HG02885 (cell line): ENCODE measurements around the gene FNDC3B.

Experiments
- ATAC-seq: cut with Tn5 transposase; IDR thresholded peaks from one replicate; pipeline ENCODE4 v1.9.1; 2021; ENCODE audit warnings: mild to moderate bottlenecking; ENCODE audit not compliant: unreplicated experiment, poor library complexity

The FNDC3B gene

GRCh38 chr3:172293093-172293492 is 253.7 kb downstream of the FNDC3B start:
- no peak for ATAC-seq

GRCh38 chr3:172294223-172294806 is 254.9 kb downstream of the FNDC3B start:
- no peak for ATAC-seq

GRCh38 chr3:172296248-172296974 is 257.0 kb downstream of the FNDC3B start:
- ATAC-seq, result no peak

- no peak for ATAC-seq
These were observed 257.6 kb downstream of the FNDC3B start for GRCh38 chr3:172296975-172297332.

- no peak for ATAC-seq
These were observed 258.9 kb downstream of the FNDC3B start for GRCh38 chr3:172298247-172298646.

GRCh38 chr3:172300187-172300586 is 260.8 kb downstream of the FNDC3B start:
- no peak for ATAC-seq

GRCh38 chr3:172300862-172301261 is 261.5 kb downstream of the FNDC3B start:
- ATAC-seq, result no peak

- no peak for ATAC-seq
These were observed 262.8 kb downstream of the FNDC3B start for GRCh38 chr3:172302203-172302602.

- no peak for ATAC-seq
These were observed 263.8 kb downstream of the FNDC3B start for GRCh38 chr3:172303181-172303580.

GRCh38 chr3:172303941-172304558 is 264.7 kb downstream of the FNDC3B start:
- no peak for ATAC-seq

GRCh38 chr3:172305552-172305951 is 266.2 kb downstream of the FNDC3B start:
- ATAC-seq, result no peak

- ATAC-seq, result no peak
These were observed 266.6 kb downstream of the FNDC3B start for GRCh38 chr3:172305974-172306373.

- ATAC-seq, result no peak
These were observed 267.8 kb downstream of the FNDC3B start for GRCh38 chr3:172307141-172307560.

GRCh38 chr3:172309059-172309458 is 269.7 kb downstream of the FNDC3B start:
- no peak for ATAC-seq

- no peak for ATAC-seq
These were observed 270.5 kb downstream of the FNDC3B start for GRCh38 chr3:172309741-172310427.

- ATAC-seq, result no peak
These were observed 271.0 kb downstream of the FNDC3B start for GRCh38 chr3:172310428-172310760.

GRCh38 chr3:172311217-172311616 is 271.8 kb downstream of the FNDC3B start:
- no peak for ATAC-seq

- ATAC-seq, result no peak
These were observed 272.6 kb downstream of the FNDC3B start for GRCh38 chr3:172312001-172312400.

- ATAC-seq, result no peak
These were observed 273.3 kb downstream of the FNDC3B start for GRCh38 chr3:172312711-172313110.

- ATAC-seq, result no peak
These were observed 274.3 kb downstream of the FNDC3B start for GRCh38 chr3:172313671-172314070.

- ATAC-seq, result no peak
These were observed 275.3 kb downstream of the FNDC3B start for GRCh38 chr3:172314591-172315160.
